SK-N-SH (cell line): Measurements from ENCODE around the gene OR6C2. TPM values are rescaled to one million over a fixed set of nuclear protein-coding genes. Genes with fewer than 3 reads are reported as not detected.

Source experiments
- CTCF ChIA-PET: fragments of 300-600, 350-600 bp; formaldehyde crosslinking; extraction: SDS; loops from one replicate; lab custom pipeline; 2021; lab: Yijun Ruan, JAX
- POLR2A ChIA-PET: fragments of 350-600 bp; sonication (Branson Sonifier 250); formaldehyde crosslinking; extraction: SDS; loops from one replicate; lab custom pipeline; 2020; ENCODE audit warnings: antibody characterized with exemption, inconsistent platforms; lab: Yijun Ruan, JAX
- DNase-seq: peaks from one replicate; pipeline ENCODE4 v3.0.0; 2012
- H2AFZ ChIP-seq: fragments of 200-600 bp; sonication (generic); 2 replicates; pipeline ENCODE4 v1.8.1; 2016; ENCODE audit warnings: antibody characterized with exemption, mild to moderate bottlenecking, low read depth
- H3F3A ChIP-seq: fragments of 200-600 bp; sonication (generic); replicated peaks from 2 replicates; pipeline ENCODE3; 2016; ENCODE audit warnings: antibody characterized with exemption, mild to moderate bottlenecking; ENCODE audit not compliant: insufficient read depth
- H3K27ac ChIP-seq, 2 experiments: fragments of 200-500 bp in 1 of 2; fragments of 200-600 bp in 1 of 2; sonication (Bioruptor generic) in 1 of 2; sonication (generic), shearing (Covaris generic) in 1 of 2; 2 replicates each; pipeline versions ENCODE4 v1.5.1 to v1.6.1; 2014 to 2016; ENCODE audit warnings: low read depth in 2 of 2, inconsistent platforms in 1 of 2, low read length in 1 of 2, mild to moderate bottlenecking in 1 of 2, mixed read lengths in 1 of 2
- H3K27me3 ChIP-seq: fragments of 200-600 bp; sonication (generic), shearing (Covaris generic); 2 replicates; pipeline ENCODE4 v1.6.1; 2016; ENCODE audit warnings: mixed run types; ENCODE audit not compliant: insufficient read depth
- H3K36me3 ChIP-seq, 2 experiments: fragments of 200-500 bp in 1 of 2; fragments of 200-600 bp in 1 of 2; sonication (Bioruptor generic) in 1 of 2; sonication (generic) in 1 of 2; replicated peaks in 1 of 2; 2 replicates each; pipeline versions ENCODE3 to v1.5.1; 2014 to 2016; ENCODE audit warnings: low read length in 1 of 2, mild to moderate bottlenecking in 1 of 2; ENCODE audit not compliant: insufficient read depth in 2 of 2, control insufficient read depth in 1 of 2
- H3K4me1 ChIP-seq, 2 experiments: fragments of 200-500 bp in 1 of 2; fragments of 200-600 bp in 1 of 2; sonication (Bioruptor generic) in 1 of 2; sonication (generic), shearing (Covaris generic) in 1 of 2; 2 replicates each; pipeline versions ENCODE4 v1.5.1 to v1.6.1; 2014 to 2016; ENCODE audit warnings: low read depth in 1 of 2, low read length in 1 of 2, mixed run types in 1 of 2; ENCODE audit not compliant: insufficient read depth in 2 of 2, control insufficient read depth in 1 of 2
- H3K4me2 ChIP-seq: fragments of 200-600 bp; sonication (generic), shearing (Covaris generic); 2 replicates; pipeline ENCODE4 v1.6.1; 2017; ENCODE audit warnings: mixed run types
- H3K4me3 ChIP-seq, 2 experiments: fragments of 200-500 bp in 1 of 2; fragments of 200-600 bp in 1 of 2; sonication (Bioruptor generic) in 1 of 2; sonication (generic), shearing (Covaris generic) in 1 of 2; 2 replicates each; pipeline versions ENCODE4 v1.5.1 to v1.8.1; 2014 to 2016; ENCODE audit warnings: low read depth in 2 of 2, inconsistent platforms in 1 of 2, low read length in 1 of 2, mild to moderate bottlenecking in 1 of 2, mixed read lengths in 1 of 2, moderate library complexity in 1 of 2
- H3K79me2 ChIP-seq: fragments of 200-600 bp; sonication (generic); 2 replicates; pipeline ENCODE4 v1.8.1; 2017; ENCODE audit warnings: mild to moderate bottlenecking; ENCODE audit not compliant: insufficient read depth
- H3K9ac ChIP-seq: fragments of 200-600 bp; sonication (generic); 2 replicates; pipeline ENCODE4 v1.6.1; 2017; ENCODE audit warnings: mixed run types
- H3K9me2 ChIP-seq: fragments of 200-600 bp; sonication (generic); 2 replicates; pipeline ENCODE4 v1.6.1; 2017; ENCODE audit warnings: mixed run types
- H3K9me3 ChIP-seq: fragments of 200-600 bp; sonication (generic); 2 replicates; pipeline ENCODE4 v1.6.1; 2017; ENCODE audit warnings: mixed run types, mild to moderate bottlenecking, moderate library complexity
- H4K20me1 ChIP-seq: fragments of 200-600 bp; sonication (generic); 2 replicates; pipeline ENCODE4 v1.6.1; 2017; ENCODE audit warnings: mild to moderate bottlenecking, mixed run types; ENCODE audit not compliant: insufficient read depth
- GABPA ChIP-seq: IDR thresholded peaks from 2 replicates; pipeline ENCODE4 v1.4.0; 2012; ENCODE audit warnings: low read depth, mild to moderate bottlenecking
- JUND ChIP-seq: IDR thresholded peaks from 2 replicates; pipeline ENCODE4 v1.4.0; 2012
- MXI1 ChIP-seq: IDR thresholded peaks from 2 replicates; pipeline ENCODE4 v1.6.1; 2012; ENCODE audit warnings: mild to moderate bottlenecking, low read depth, low read length, improper control_type of control experiment
- NRF1 ChIP-seq: IDR thresholded peaks from 2 replicates; pipeline ENCODE4 v1.6.1; 2012; ENCODE audit warnings: low read depth, mild to moderate bottlenecking, low read length
- PBX3 ChIP-seq: IDR thresholded peaks from 2 replicates; pipeline ENCODE4; 2012
- POLR2AphosphoS5 ChIP-seq: IDR thresholded peaks from 2 replicates; pipeline ENCODE4 v1.6.1; 2012; ENCODE audit warnings: low read depth, low read length
- RCOR1 ChIP-seq: fragments of 150-350 bp; IDR thresholded peaks from 2 replicates; pipeline ENCODE4 v1.6.1; 2017; ENCODE audit warnings: antibody characterized with exemption, low read length
- REST ChIP-seq: IDR thresholded peaks from 2 replicates; pipeline ENCODE4 v1.6.1; 2012; ENCODE audit warnings: mild to moderate bottlenecking, low read depth, low read length, moderate library complexity
- RXRA ChIP-seq: IDR thresholded peaks from 2 replicates; pipeline ENCODE4 v1.4.0; 2012; ENCODE audit warnings: low read depth, mild to moderate bottlenecking, borderline replicate concordance
- TAF1 ChIP-seq: IDR thresholded peaks from 2 replicates; pipeline ENCODE4 v1.6.1; 2012; ENCODE audit warnings: low read depth, mild to moderate bottlenecking, low read length, moderate library complexity, borderline replicate concordance
- TCF12 ChIP-seq: IDR thresholded peaks from 2 replicates; pipeline ENCODE4 v1.4.0; 2012
- ZBTB33 ChIP-seq: IDR thresholded peaks from 2 replicates; pipeline ENCODE4 v1.4.0; 2012; ENCODE audit warnings: low read depth, borderline replicate concordance
- WGBS: methylation state at CpG from one replicate; pipeline ENCODE4 v1.1.6; 2017; ENCODE audit warnings: low lambda C conversion rate; 5-methylcytosine and 5-hydroxymethylcytosine counted together
- polyA plus RNA-seq, 3 experiments: library from polyadenylated mRNA; depleted of rRNA; stranded (reverse); fragments of >200 nt; gene quantifications; 2 replicates each; pipeline ENCODE4 v1.2.3, GENCODE V29; 2012
- TF ChIP-seq, protein P1 (sequence below): fragments of 150-350 bp; IDR thresholded peaks from 2 replicates; pipeline ENCODE4 v1.6.1; 2016; ENCODE audit warnings: mild to moderate bottlenecking, low read depth, low read length

OR6C2 gene
- polyA plus RNA-seq, 1 of the 3 experiments (the other 2 are of a cell fraction) = not detected

GRCh38 chr12:55467836-55468235, 24.0 kb downstream of the OR6C2 start:
- H3K27me3 ChIP-seq = no peaks in the 10 kb centered on the region; the same call in 1 of the 2 replicates
- H3K79me2 ChIP-seq = no peaks in the 10 kb centered on the region
- no peaks in the 10 kb centered on the region for H3K36me3 ChIP-seq
- H2AFZ ChIP-seq = no peak overlapping the region
- DNase-seq = no peak
- H3K4me3 ChIP-seq = no peak overlapping the region
- CTCF ChIA-PET = no interaction called here
- H3K27ac ChIP-seq = no peak overlapping the region
- POLR2A ChIA-PET = no interaction called here
- H3K9ac ChIP-seq = no peak overlapping the region
- no peaks in the 10 kb centered on the region for H3F3A ChIP-seq
- no peaks in the 10 kb centered on the region for H3K4me1 ChIP-seq
- TF ChIP-seq RXRA = no peak
- H4K20me1 ChIP-seq = no peaks in the 10 kb centered on the region
- no peaks in the 10 kb centered on the region for H3K9me2 ChIP-seq
- H3K4me2 ChIP-seq = no peak overlapping the region
- H3K9me3 ChIP-seq = no peaks in the 10 kb centered on the region
- 3% methylated on average over 2 of the region's 2 CpGs for WGBS

- no peak for TF ChIP-seq MXI1
- no peak for TF ChIP-seq TAF1
- no peak for TF ChIP-seq NRF1
- TF ChIP-seq RCOR1 = no peak
- Histone ChIP-seq H3K9me3 (no peaks in the 10 kb centered on the region), H3K4me2 (no peak overlapping the region), H3K4me3 (no peak overlapping the region), H3K9ac (no peak overlapping the region), H3F3A (no peaks in the 10 kb centered on the region), H3K4me1 (no peaks in the 10 kb centered on the region), H2AFZ (no peak overlapping the region), H3K27me3 (no peaks in the 10 kb centered on the region; the same call in 1 of the 2 replicates), H3K9me2 (no peaks in the 10 kb centered on the region), H3K27ac (no peak overlapping the region), H4K20me1 (no peaks in the 10 kb centered on the region), H3K79me2 (no peaks in the 10 kb centered on the region), H3K36me3 (no peaks in the 10 kb centered on the region)
- DNase-seq = no peak
- ChIA-PET POLR2A (no interaction called here), CTCF (no interaction called here)
- 0% methylated on average over 2 of the region's 2 CpGs for WGBS
Observed at GRCh38 chr12:55469291-55469690, 25.4 kb downstream of the OR6C2 start.

GRCh38 chr12:55470088-55470829, 26.4 kb downstream of the OR6C2 start, which contains the start of gene OR6C70:
Gene OR6C70 (minus strand): TSS chr12:55470138. CDS start chr12:55470138, 0 bp downstream.
- Histone ChIP-seq H3K9me2 (no peaks in the 10 kb centered on the region), H2AFZ (no peak within 1 kb of the TSS), H3K9ac (no peak within 1 kb of the TSS), H3K4me1 (no peaks in the 10 kb centered on the region), H3K27ac (no peak within 1 kb of the TSS), H3F3A (no peaks in the 10 kb centered on the region), H3K4me2 (no peak within 1 kb of the TSS), H3K27me3 (no peaks in the 10 kb centered on the region; the same call in 1 of the 2 replicates), H3K79me2 (no peaks in the 10 kb centered on the region), H3K4me3 (no peak within 1 kb of the TSS), H3K9me3 (no peaks in the 10 kb centered on the region), H3K36me3 (no peaks in the 10 kb centered on the region), H4K20me1 (no peaks in the 10 kb centered on the region)
- no peak for DNase-seq
- ChIA-PET CTCF (no interaction called here), POLR2A (no interaction called here)
- WGBS = 0% methylated on average over 3 of the region's 3 CpGs
- TF ChIP-seq GABPA (no peak), REST (no peak), NRF1 (no peak), POLR2AphosphoS5 (no peak), PBX3 (no peak), TAF1 (no peak), TCF12 (no peak), ZBTB33 (no peak), JUND (no peak)
- TF ChIP-seq, protein P1, sequence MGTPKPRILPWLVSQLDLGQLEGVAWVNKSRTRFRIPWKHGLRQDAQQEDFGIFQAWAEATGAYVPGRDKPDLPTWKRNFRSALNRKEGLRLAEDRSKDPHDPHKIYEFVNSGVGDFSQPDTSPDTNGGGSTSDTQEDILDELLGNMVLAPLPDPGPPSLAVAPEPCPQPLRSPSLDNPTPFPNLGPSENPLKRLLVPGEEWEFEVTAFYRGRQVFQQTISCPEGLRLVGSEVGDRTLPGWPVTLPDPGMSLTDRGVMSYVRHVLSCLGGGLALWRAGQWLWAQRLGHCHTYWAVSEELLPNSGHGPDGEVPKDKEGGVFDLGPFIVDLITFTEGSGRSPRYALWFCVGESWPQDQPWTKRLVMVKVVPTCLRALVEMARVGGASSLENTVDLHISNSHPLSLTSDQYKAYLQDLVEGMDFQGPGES = no peak
